H9 (cell line): ENCODE measurements around the gene UNC5A. TPM values are rescaled to one million over a fixed set of nuclear protein-coding genes. Genes with fewer than 3 reads are reported as not detected.

Source experiments
- DNase-seq: peaks from one replicate; pipeline ENCODE4 v3.0.0-alpha.2; 2017
- H2AFZ ChIP-seq: one replicate; pipeline ENCODE4 v1.6.1; 2013; ENCODE audit warnings: mild to moderate bottlenecking, low read length, control low read depth, moderate library complexity
- H2AK5ac ChIP-seq: 2 replicates; pipeline ENCODE4 v1.6.1; 2013; ENCODE audit warnings: low read length, control low read depth, mixed read lengths; ENCODE audit not compliant: insufficient read length
- H2BK120ac ChIP-seq: one replicate; pipeline ENCODE4 v1.6.1; 2013; ENCODE audit warnings: low read depth, mild to moderate bottlenecking, low read length, control low read depth, inconsistent platforms; ENCODE audit not compliant: poor library complexity, severe bottlenecking
- H2BK12ac ChIP-seq: 2 replicates; pipeline ENCODE4 v1.6.1; 2013; ENCODE audit warnings: low read length, control low read depth, mixed read lengths, low read depth; ENCODE audit not compliant: insufficient read length
- H2BK15ac ChIP-seq: 2 replicates; pipeline ENCODE4 v1.6.1; 2013; ENCODE audit warnings: low read depth, low read length, control low read depth
- H2BK20ac ChIP-seq: one replicate; pipeline ENCODE4 v1.6.1; 2013; ENCODE audit warnings: low read depth, mild to moderate bottlenecking, low read length, control low read depth, inconsistent platforms; ENCODE audit not compliant: poor library complexity, severe bottlenecking
- H2BK5ac ChIP-seq: 2 replicates; pipeline ENCODE4 v1.6.1; 2013; ENCODE audit warnings: low read length, control low read depth, mixed read lengths; ENCODE audit not compliant: insufficient read length
- H3K14ac ChIP-seq: 2 replicates; pipeline ENCODE4 v1.6.1; 2013; ENCODE audit warnings: low read length, control low read depth; ENCODE audit not compliant: insufficient read depth
- H3K18ac ChIP-seq: 2 replicates; pipeline ENCODE4 v1.6.1; 2013; ENCODE audit warnings: low read depth, mild to moderate bottlenecking, mixed read lengths, low read length, control low read depth; ENCODE audit not compliant: insufficient read length
- H3K23ac ChIP-seq: 2 replicates; pipeline ENCODE4 v1.6.1; 2013; ENCODE audit warnings: low read length, control low read depth, mixed read lengths, low read depth; ENCODE audit not compliant: insufficient read length
- H3K23me2 ChIP-seq: 2 replicates; pipeline ENCODE4 v1.6.1; 2013; ENCODE audit warnings: low read depth, mild to moderate bottlenecking, mixed read lengths, low read length, control low read depth; ENCODE audit not compliant: insufficient read length, poor library complexity, severe bottlenecking
- H3K27ac ChIP-seq: 2 replicates; pipeline ENCODE4 v1.5.1; 2013; ENCODE audit warnings: low read length, control low read depth, mixed read lengths, low read depth; ENCODE audit not compliant: insufficient read length
- H3K27me3 ChIP-seq: 2 replicates; pipeline ENCODE4 v1.6.1; 2013; ENCODE audit warnings: low read length, control low read depth, inconsistent platforms; ENCODE audit not compliant: insufficient read depth
- H3K4ac ChIP-seq: 2 replicates; pipeline ENCODE4 v1.6.1; 2013; ENCODE audit warnings: low read depth, mild to moderate bottlenecking, control low read depth, inconsistent platforms, low read length, moderate library complexity
- H3K4me1 ChIP-seq: 2 replicates; pipeline ENCODE4 v1.6.1; 2013; ENCODE audit warnings: low read length, control low read depth, inconsistent platforms; ENCODE audit not compliant: insufficient read depth
- H3K4me2 ChIP-seq: 2 replicates; pipeline ENCODE4 v1.6.1; 2013; ENCODE audit warnings: low read length, control low read depth, mixed read lengths; ENCODE audit not compliant: insufficient read length, insufficient read depth
- H3K56ac ChIP-seq: 2 replicates; pipeline ENCODE4 v1.6.1; 2013; ENCODE audit warnings: low read depth, mild to moderate bottlenecking, mixed read lengths, low read length, control low read depth; ENCODE audit not compliant: insufficient read length
- H3K79me1 ChIP-seq: 2 replicates; pipeline ENCODE4 v1.6.1; 2013; ENCODE audit warnings: low read depth, mild to moderate bottlenecking, moderate library complexity, low read length, control low read depth, inconsistent platforms; ENCODE audit not compliant: insufficient read depth, poor library complexity, severe bottlenecking
- H3K79me2 ChIP-seq: 2 replicates; pipeline ENCODE4 v1.6.1; 2013; ENCODE audit warnings: low read length, control low read depth, inconsistent platforms; ENCODE audit not compliant: insufficient read depth
- H3K9ac ChIP-seq: 2 replicates; pipeline ENCODE4 v1.6.1; 2013; ENCODE audit warnings: low read length, control low read depth, mixed read lengths; ENCODE audit not compliant: insufficient read length; ENCODE audit errors: extremely low read depth
- H3K9me3 ChIP-seq: one replicate; pipeline ENCODE4 v1.6.1; 2013; ENCODE audit warnings: low read depth, low read length, inconsistent platforms; ENCODE audit not compliant: control insufficient read depth
- H3T11ph ChIP-seq: one replicate; pipeline ENCODE4 v1.6.1; 2013; ENCODE audit warnings: mild to moderate bottlenecking, low read length, control low read depth, inconsistent platforms
- H4K20me1 ChIP-seq: one replicate; pipeline ENCODE4 v1.6.1; 2013; ENCODE audit not compliant: control insufficient read depth, insufficient read length, insufficient read depth
- H4K5ac ChIP-seq: 2 replicates; pipeline ENCODE4 v1.6.1; 2013; ENCODE audit warnings: low read depth, mild to moderate bottlenecking, mixed read lengths, low read length, control low read depth; ENCODE audit not compliant: insufficient read length
- H4K8ac ChIP-seq: replicated peaks from 2 replicates; pipeline ENCODE4 v1.6.1; 2013; ENCODE audit warnings: low read length, control low read depth, mixed read lengths, low read depth; ENCODE audit not compliant: insufficient read length
- H4K91ac ChIP-seq: 2 replicates; pipeline ENCODE4 v1.6.1; 2013; ENCODE audit warnings: low read depth, mild to moderate bottlenecking, moderate library complexity, mixed read lengths, low read length, control low read depth; ENCODE audit not compliant: insufficient read length
- H3K27ac Mint-ChIP-seq, 3 experiments: 2 replicates in 2 of 3; 3 replicates in 1 of 3; pipeline ENCODE4 v1.8.0; 2020 to 2021; ENCODE audit warnings: mixed read lengths in 3 of 3, mild to moderate bottlenecking in 1 of 3, moderate library complexity in 1 of 3
- H3K27me3 Mint-ChIP-seq: 2 replicates; pipeline ENCODE4 v1.8.0; 2021; ENCODE audit warnings: low read depth, mild to moderate bottlenecking, moderate library complexity, mixed read lengths
- H3K36me3 Mint-ChIP-seq, 3 experiments: 2 replicates in 2 of 3; 3 replicates in 1 of 3; pipeline ENCODE4 v1.8.0; 2020 to 2021; ENCODE audit warnings: low read depth in 3 of 3, mixed read lengths in 3 of 3; ENCODE audit not compliant: insufficient read depth in 1 of 3
- H3K4me1 Mint-ChIP-seq, 2 experiments: 2 replicates each; pipeline ENCODE4 v1.8.0; 2020; ENCODE audit warnings: mixed read lengths in 2 of 2
- H3K4me3 Mint-ChIP-seq, 2 experiments: 2 replicates in 1 of 2; 3 replicates in 1 of 2; pipeline ENCODE4 v1.8.0; 2020 to 2021; ENCODE audit warnings: mild to moderate bottlenecking in 2 of 2, mixed read lengths in 2 of 2, moderate library complexity in 1 of 2
- H3K9me3 Mint-ChIP-seq, 2 experiments: 2 replicates in 1 of 2; 3 replicates in 1 of 2; pipeline ENCODE4 v1.8.0; 2020; ENCODE audit warnings: mild to moderate bottlenecking in 2 of 2, mixed read lengths in 2 of 2, moderate library complexity in 1 of 2
- WGBS: extraction: QIAGEN DNeasy Blood & Tissue Kit; methylation state at CpG from one replicate; pipeline ENCODE4 v1.1.7; 2013; ENCODE audit warnings: missing lambda C conversion rate, low lambda C conversion rate, mixed read lengths; ENCODE audit not compliant: insufficient read length; ENCODE audit errors: extremely low coverage; 5-methylcytosine and 5-hydroxymethylcytosine counted together
- total RNA-seq: library from RNA; stranded (reverse); gene quantifications from 2 replicates; pipeline ENCODE4 v1.2.1, GENCODE V29; 2021
- TF ChIP-seq, protein P1 (sequence below): fragments of 200-600 bp; sonication (generic); conservative IDR thresholded peaks from 3 replicates; pipeline ENCODE4 v1.8.0; 2021; ENCODE audit warnings: antibody characterized with exemption, mild to moderate bottlenecking

Gene UNC5A
- total RNA-seq, 1 experiment from 2014 or later = 4.4 TPM

DNA sequence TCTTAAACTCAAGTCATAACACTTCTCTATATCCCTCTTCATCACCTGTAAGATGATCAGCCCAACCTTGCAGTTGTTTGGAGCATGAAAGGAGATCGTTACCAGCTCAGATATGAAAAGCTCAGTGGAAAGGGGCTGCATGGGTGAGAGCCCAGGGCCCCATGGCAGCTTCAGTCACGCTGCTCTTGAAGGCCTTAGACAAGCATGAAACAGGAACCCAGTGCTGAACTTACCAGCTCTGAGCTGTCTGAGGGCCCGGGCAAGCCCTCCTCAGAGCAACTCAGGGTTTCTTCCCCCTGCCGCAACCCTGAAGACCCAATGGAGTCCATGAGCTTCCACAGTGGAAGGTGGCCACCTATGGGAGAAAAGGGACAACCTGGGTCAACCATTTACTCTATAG is 85.5 kb downstream of the UNC5A start:
- Histone ChIP-seq H3T11ph (no peak overlapping the region), H4K20me1 (no peaks in the 10 kb centered on the region), H3K4me1 (no peaks in the 10 kb centered on the region; the same call in 1 of the 2 replicates), H3K4ac (no peak overlapping the region), H2BK12ac (no peak overlapping the region), H3K18ac (no peak overlapping the region), H4K8ac (no peak overlapping the region), H2BK5ac (no peak overlapping the region), H4K91ac (no peak overlapping the region), H3K56ac (no peak overlapping the region), H3K23me2 (no peaks in the 10 kb centered on the region), H3K27me3 (no peaks in the 10 kb centered on the region), H3K4me2 (no peak overlapping the region), H3K9ac (no peak overlapping the region), H2AFZ (no peak overlapping the region), H4K5ac (no peak overlapping the region), H2AK5ac (no peak overlapping the region), H2BK120ac (no peak overlapping the region), H3K79me1 (no peaks in the 10 kb centered on the region), H3K79me2 (no peaks in the 10 kb centered on the region), H3K9me3 (no peaks in the 10 kb centered on the region), H3K27ac (no peak overlapping the region), H2BK15ac (no peak overlapping the region), H3K23ac (no peak overlapping the region), H2BK20ac (no peak overlapping the region), H3K14ac (no peak overlapping the region)
- peaks cover 0 to under 1% (median 0%) of the 10 kb centered on the region in 3 experiments; a peak in 1 of 7 replicates for H3K36me3 Mint-ChIP-seq
- no peaks in the 10 kb centered on the region for H3K9me3 Mint-ChIP-seq
- no peak for DNase-seq
- TF ChIP-seq, protein P1, sequence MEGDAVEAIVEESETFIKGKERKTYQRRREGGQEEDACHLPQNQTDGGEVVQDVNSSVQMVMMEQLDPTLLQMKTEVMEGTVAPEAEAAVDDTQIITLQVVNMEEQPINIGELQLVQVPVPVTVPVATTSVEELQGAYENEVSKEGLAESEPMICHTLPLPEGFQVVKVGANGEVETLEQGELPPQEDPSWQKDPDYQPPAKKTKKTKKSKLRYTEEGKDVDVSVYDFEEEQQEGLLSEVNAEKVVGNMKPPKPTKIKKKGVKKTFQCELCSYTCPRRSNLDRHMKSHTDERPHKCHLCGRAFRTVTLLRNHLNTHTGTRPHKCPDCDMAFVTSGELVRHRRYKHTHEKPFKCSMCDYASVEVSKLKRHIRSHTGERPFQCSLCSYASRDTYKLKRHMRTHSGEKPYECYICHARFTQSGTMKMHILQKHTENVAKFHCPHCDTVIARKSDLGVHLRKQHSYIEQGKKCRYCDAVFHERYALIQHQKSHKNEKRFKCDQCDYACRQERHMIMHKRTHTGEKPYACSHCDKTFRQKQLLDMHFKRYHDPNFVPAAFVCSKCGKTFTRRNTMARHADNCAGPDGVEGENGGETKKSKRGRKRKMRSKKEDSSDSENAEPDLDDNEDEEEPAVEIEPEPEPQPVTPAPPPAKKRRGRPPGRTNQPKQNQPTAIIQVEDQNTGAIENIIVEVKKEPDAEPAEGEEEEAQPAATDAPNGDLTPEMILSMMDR = no peak
- peaks cover 21 to 24% of the 10 kb centered on the region in 2 experiments for H3K4me1 Mint-ChIP-seq
- no CpG with 5 or more reads among the region's 4 CpGs for WGBS
- no peak overlapping the region for H3K27ac Mint-ChIP-seq
- no peak overlapping the region for H3K4me3 Mint-ChIP-seq
- peaks cover 13% of the 10 kb centered on the region for H3K27me3 Mint-ChIP-seq
